Activated CD8-positive, alpha-beta memory T cell treated with anti-CD3 and anti-CD28 coated beads, Interleukin-2, amount 50 U/mL, for 24 hours (primary cell): ENCODE data around the gene HES4.
A peak's percentile ranks its signal among the peaks of the same experiment; 100 is the strongest.
"Not testable (repeated sequence)": the region's sequence is repeated elsewhere in the genome, so short reads cannot be mapped to it uniquely, and the experiment has no call there.

Experiments
- DNase-seq: peaks from one replicate; pipeline ENCODE4 v3.0.0-alpha.2; 2020; ENCODE audit errors: extremely low read depth

HES4 gene

DNA sequence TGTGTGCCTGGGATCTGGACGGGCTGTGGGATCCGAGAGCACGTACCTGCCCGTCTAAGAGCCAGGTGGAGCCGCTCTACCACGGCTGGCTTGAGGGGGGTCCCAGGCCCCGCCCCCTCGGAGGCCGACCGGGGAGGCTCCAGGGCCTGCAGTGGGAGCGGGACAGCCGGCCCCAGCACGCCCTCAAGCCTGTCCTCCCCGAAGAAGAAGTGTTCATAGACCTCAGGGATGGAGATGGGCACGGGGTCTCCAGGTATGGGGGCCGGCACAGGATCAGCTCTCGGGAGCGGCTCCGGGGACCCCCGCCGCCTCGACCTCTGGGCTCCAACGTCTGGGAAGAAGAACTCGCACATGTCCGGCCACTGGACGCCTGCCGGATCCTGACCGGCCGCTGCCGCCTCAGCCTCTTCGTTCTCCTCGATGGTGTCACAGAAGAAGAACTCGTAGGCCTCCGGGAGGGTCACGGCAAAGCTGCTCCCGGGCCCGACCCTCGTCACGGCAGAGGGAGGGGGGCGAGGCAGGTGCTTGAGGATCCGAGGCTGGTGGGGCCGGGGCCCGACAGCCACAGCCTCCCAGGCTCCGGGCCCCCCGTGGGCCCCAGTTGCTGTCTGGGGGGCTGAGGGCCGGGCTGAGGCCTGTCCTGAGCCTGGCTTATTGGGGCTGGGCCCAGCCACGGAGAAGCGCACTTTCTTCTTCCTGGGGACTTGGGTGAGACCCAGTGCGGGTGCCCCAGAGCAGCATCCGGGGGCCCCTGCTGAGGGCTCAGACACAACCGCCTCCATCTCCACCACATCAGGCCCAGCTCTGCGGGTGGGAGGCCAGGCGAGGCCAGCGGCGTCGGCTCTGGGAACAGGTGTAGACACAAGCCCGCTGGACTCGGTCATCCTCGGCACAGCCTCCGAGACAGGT lies 20.8 kb downstream of the HES4 start:
- DNase-seq, result no peak

DNA sequence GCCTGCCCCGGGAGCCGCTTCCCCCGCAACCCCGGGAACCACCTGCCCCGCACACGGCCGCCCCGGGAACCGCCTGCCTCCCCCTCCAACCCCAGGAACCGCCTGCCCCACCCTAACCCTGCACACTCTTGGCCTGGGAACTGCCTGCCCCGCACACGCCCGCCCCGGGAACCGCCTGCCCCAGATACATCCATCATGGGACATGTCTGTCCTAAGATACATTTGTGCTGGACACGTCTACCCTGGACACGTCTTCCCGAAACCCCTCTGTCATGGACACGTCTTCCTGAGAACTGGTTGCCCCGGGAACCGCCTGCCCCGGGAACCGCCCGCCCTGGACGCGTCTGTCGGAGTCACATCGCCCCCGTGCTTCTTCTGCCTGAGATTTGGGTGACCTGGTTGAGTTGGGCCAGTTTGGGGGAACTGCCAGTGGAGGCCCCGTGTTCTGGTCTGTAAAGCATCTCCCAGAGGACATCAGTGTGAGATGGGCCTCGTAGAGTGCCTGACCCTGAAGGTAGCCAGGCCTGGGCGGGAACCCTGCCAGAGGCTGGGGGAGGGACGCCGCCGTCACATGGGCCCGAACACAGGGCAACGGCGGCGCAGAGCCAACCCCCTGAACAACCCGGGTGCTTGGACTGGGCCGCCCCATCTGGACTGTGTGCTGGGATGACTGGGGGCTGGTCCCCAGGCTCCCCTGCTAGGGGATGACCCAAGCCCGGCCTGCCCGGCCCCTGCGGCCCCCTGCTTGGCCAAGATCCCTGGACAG lies 21.6 kb downstream of the HES4 start:
- DNase-seq, result no peak

DNA sequence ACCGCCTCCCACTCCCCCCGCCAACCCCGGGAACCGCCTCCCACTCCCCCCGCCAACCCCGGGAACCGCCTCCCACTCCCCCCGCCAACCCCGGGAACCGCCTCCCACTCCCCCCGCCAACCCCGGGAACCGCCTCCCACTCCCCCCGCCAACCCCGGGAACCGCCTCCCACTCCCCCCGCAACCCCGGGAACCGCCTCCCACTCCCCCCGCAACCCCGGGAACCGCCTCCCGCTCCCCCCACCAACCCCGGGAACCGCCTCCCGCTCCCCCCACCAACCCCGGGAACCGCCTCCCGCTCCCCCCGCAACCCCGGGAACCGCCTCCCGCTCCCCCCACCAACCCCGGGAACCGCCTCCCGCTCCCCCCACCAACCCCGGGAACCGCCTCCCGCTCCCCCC lies 23.1 kb downstream of the HES4 start:
- not testable (repeated sequence) for DNase-seq

DNA sequence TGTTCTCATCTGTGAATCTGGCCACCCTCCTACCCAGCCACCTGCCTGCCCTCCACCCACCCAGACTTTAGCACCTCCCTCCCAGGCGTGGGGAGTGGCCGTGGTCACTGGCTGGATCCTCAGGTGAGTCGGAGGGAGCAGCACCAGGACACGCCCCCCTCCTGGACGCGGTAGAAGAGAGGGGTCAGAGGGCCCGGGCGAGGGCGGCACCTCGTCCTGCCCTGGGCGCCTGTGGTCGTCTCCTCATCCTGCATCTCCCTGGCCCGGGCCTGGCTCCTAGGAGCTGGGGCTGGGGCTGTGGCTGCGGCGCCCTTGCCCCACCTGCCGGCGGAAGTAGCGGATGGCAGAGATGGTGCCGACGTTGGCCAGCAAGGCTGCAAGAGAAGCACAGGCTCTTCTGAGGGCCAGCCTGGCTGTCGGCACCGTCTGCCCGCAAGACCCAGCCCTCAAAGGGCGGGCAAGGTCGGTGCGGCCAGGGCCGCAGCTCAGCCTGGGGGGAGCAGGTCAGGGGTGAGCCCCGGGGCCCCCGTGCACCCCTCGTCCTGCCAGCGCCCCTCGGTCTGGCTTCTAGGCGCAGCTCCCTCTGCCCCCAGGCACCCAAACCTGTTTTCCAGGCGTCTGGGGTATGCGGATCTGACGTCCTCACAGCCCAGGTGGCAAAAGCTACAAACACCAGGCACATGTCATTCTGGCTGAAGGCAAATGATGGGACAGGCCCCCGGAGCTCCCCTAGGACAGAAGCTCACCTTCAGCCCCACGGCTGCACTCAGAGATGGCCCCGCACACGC lies 23.8 kb downstream of the HES4 start:
- DNase-seq, result no peak

DNA sequence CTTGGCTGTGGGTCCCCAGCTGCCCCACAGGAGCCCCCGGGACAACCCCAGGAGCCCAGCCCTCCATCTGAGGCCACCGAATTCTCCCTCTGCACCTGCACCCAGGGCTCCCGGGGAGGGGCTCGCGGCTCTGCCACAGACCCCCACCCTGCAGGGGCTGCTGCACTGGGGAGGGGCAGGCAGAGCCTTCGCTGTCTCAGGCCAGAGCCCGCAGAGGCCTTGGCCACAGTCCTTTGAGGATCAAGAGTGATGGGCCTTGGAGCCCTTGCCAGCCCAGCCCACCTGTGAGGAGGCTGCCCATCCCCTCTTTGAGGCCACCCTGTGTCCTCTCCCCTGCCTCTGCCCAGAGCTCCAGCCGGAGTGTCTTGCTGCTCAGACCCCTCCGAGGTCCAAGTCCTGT lies 24.5 kb downstream of the HES4 start:
- DNase-seq, result no peak

DNA sequence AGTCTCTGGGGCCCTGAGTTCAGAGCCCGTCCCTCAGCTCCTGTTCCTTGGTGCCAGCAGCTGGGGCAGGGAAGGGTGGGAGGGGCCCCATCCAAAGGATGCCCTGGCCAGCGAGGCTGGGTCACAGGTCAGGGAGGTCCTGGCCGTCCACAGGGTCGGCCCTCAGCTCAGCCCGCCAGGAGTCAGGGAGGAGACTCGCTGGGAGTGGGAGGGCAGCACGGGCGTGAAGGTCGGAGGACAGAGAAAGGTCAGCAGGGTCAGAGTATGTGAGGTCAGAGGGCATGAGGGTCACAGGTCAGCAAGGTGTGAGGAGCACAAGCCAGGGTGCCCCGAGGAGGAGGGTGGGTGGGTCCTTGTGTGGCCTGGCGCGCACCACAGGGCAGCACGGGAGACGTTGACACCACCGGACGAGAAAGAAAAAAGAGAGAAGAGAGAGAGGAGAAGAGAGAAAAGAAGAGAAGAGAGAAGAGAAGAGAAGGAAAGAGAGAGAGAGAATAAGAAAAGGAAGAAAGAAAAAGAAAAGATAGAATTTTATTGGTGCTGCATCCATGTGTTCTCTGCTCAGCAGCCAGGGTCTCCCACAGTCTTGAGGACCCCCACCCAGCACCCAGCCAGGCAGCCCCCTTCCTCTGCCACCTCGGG lies 25.1 kb downstream of the HES4 start:
- DNase-seq, result no peak

DNA sequence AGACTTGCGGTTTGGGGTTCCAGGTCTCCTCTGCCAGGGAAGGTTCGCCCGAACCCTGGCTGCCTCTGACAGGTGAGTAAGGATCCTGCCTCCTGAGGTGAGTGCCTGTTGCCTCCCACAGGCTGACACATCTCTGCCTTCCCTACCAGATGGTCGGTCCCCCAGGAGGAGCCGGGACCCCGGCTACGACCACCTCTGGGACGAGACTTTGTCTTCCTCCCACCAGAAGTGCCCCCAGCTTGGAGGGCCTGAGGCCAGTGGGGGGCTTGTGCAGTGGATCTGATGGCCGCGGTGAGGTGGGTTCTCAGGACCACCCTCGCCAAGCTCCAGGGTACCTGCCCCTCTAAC lies 25.6 kb downstream of the HES4 start:
- DNase-seq, result no peak

DNA sequence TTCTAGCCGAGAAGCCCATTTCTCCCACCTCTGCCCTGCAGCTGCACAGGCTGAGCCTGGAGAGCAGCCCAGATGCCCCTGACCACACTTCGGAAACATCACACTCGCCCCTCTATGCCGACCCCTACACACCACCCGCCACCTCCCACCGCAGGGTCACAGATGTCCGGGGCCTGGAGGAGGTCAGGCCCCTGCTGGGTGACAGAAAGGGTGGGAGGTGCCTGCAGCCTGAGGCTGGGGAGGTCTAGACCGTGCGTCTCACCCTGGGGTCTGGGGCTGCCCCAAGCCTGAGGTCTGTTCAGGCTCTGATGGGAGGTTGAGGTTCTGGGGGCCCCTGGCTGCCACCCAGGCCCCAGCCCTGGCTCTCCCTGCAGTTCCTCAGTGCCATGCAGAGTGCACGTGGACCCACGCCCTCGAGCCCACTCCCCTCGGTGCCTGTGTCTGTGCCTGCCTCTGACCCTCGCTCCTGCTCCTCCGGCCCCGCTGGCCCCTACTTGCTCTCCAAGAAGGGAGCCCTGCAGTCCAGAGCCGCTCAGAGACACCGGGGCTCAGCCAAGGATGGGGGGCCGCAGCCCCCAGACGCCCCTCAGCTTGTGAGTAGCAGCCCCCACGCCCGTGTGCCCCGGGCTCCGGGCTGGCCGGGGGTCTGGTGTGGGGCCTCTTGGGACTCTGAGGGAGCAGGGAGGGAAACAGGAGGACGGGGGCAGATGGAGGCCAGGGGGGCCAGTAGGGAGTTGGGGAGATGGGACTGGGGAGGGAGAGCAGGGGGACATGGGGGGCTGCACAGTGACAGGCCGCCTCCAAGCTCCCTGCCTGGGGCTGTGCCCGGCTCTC lies 26.2 kb downstream of the HES4 start:
- no peak for DNase-seq

DNA sequence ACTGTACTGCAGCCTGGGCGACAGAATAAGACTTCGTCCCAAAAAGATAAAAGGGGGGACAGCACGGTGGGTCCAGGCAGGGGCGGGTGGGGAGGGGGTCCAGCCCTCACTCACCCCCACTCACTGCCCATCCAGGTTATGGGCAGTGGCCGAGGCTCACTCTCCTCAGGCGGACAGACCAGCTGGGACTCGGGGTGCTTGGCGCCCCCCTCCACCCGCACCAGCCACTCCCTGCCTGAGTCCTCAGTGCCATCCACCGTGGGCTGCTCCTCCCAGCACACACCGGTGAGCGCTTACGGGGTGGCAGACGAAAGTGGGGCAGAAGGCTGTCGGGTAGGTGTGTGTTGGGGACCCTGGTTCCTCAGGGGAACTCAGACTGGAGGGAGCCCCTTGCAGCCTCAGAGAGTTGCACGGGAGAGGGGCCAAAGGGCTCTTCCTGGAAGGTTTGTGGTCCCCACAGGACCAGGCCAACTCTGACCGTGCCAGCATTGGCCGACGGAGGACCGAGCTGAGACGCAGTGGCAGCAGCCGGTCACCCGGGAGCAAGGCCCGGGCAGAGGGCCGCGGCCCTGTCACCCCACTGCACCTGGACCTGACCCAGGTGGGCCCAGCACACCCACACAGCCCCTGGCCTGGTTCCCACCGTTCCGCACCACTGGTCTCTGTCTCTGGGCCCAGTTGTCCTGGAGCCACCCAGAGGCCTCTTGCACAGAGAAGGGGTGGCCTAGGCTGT lies 27.0 kb downstream of the HES4 start:
- no peak for DNase-seq

DNA sequence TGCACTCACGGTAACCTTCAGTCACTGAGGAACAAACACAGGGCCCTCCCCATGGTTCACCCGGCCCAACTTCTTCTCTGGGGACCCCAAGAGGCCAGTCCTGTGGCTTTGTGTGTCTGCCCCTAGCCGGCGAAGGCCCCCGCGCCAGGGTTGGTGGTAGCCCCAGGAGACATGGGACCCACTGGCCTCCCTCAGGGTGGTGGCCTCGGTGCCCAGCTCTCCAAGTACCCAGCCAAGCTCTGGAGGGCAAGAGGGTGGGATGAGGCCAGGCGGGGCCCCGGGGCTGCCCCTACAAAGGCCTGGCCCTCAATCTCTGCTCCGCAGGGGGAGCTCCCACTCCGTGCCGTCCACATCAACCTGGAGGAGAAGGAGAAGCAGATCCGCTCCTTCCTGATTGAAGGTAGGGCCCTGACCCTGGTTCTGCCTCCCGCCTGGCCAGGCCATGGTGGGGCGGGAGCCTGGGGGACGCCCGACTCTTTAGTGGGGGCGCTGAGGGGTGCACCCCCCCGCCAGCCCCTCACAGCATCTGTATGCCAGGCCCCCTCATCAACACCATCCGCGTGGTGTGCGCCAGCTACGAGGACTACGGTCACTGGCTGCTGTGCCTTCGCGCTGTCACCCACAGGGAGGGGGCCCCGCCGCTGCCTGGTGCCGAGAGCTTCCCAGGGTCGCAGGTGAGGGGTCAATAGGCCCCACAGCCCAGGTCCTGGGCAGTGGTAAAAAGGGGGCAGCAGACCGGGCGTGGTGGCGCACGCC lies 28.0 kb downstream of the HES4 start:
- DNase-seq, result no peak

DNA sequence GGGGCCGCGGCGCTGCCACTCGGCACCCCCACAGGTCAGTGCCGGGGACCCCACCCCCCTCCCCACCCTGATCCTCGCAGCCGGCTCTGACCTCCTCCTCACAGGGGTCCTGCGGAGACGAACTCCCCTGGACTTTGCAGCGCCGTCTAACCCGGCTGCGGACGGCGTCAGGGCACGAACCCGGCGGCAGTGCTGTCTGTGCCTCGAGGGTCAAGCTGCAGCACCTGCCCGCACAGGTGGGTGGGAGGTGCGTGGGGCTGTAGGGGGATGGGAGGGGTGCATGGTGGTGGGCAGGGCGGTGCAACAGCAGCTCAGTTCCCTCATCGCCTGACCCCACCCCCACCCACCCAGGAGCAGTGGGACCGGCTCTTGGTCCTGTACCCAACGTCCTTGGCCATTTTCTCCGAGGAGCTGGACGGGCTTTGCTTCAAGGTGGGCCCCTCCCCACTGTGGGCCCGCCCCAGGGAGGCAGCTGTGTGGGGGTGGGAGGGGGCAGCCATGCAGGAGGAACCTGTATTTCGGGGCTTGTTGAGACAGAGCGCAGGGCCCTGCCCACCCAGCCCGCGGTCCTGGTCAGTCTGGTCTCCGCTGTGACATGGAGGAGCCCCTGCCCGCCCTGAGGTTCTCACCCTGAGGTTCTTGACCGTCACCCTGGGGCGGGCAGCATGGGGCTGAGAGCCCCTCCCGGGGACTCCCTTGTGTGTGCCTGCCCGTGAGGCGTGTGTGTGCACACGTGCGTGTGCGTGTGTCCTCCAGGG lies 28.7 kb downstream of the HES4 start:
- no peak for DNase-seq

DNA sequence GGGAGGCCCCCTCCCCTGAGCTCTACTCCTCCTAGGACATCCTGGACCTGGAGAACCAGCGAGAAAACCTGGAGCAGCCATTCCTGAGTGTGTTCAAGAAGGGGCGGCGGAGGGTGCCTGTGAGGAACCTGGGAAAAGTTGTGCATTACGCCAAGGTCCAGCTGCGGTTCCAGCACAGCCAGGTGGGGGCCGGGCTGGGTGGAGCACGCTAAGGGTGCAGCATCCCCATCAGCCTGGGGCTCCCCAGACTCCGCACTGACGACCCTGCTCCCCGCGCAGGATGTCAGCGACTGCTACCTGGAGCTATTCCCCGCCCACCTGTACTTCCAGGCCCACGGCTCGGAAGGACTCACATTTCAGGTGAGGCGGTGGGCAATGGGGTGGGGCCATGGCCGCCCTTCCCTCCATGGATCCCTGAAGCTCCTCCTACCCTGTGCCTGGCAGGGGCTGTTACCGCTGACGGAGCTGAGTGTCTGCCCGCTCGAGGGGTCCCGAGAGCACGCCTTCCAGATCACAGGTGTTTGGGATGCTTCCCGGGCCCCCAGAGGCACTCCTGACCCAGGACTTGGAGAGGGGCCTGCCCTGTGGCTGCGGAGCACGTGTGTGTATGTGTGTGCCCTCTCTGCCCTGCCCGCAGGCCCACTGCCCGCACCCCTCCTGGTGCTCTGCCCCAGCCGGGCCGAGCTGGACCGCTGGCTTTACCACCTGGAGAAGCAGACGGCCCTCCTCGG lies 29.5 kb downstream of the HES4 start:
- no peak for DNase-seq

DNA sequence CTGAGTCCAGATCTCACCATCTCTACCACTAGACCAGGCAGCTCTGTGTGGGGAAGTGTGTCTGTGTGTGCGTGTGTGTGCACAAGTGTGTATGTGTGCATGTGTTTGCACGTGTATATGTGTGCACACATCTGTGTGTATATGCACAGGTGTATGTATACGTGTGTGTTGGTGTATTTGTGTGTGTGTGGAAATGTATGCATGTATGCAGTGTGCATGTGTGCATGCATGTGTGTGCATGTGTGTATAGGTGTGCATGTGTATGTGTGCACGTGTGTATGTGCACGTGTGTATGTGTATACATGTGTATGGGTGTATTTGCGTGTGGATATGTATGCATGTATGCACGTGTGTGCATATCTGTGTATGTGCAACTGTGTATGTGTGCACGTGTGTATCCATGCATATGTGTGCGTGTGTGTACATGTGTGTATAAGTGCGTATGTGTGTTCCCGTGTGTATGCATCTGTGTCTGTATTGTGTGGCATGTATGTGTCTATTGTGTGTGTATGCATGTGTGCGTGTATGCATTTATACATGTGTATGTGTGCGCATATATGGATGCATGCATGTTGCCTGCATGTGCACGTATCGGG lies 30.5 kb downstream of the HES4 start:
- DNase-seq, result no peak

DNA sequence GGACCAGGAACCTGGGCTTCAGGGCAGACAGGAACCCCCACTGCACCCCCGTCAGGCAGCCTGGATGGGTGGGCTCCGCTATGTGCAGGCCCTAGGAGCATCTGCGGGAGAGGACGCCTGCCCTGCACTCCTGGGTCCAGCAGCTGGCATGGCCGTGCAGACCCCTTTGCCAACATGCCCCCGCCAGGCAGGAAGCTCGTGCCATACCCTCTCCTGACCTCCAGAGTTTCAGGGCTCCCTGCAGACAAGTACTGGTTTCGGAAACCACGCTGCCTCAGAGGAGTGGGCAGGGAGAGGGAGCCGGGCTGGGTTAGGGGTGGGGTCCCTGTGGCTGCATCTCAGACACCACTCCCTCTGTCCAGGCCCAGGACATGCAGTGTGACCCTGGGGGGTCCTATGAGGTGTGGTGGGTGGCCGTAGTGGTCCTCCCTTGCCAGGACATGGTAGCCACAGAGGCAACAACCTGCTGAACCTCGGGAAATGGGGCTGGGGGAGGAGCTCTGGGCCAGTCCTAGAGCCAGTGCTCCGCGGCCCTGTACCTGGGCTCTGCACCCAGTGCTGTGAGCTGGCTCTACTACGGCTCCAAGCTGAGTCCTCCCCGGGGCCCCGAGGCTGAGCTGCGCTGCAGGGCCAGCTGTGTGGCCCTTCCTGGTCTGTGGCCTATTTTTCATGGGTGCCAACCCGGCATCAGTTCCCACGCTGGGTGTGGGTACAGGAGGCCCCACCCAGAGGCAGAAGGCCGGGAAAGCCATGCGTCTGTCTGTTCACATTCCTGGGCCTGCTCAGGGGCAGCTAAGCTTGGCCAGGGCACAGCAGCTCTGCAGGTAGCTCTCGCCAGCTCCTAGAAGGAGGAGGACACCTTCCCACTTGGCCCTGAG lies 32.2 kb downstream of the HES4 start:
- DNase-seq, result no peak

DNA sequence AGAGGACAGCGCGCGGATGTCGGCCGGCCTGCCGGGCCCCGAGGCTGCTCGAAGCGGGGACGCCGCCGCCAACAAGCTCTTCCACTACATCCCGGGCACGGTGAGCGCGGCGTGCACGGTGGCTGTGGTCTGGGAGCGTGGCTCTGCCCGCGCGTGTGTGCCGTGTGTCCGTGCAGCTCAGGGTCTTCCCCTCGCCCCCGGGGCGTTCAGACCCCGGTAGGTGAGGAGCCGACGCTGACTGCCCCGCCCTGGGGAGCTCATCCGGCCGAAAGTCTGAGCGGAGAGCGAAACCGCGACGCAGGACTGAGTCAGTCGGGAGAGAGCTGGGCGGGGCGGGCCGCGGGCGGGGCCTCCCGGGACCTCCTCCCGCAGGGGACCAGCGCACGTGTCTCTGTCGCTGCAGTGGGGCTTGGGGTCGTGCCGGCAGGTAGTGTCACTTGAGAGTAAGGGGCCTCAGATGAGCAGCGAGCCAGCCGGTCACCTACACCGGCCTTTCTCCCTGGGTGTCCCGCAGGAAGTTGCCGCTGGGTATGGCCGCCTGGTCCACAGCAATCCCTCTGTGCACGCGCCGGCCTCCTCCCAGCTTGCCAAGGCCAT lies 33.1 kb downstream of the HES4 start:
- peak; percentile 63 for DNase-seq

DNA sequence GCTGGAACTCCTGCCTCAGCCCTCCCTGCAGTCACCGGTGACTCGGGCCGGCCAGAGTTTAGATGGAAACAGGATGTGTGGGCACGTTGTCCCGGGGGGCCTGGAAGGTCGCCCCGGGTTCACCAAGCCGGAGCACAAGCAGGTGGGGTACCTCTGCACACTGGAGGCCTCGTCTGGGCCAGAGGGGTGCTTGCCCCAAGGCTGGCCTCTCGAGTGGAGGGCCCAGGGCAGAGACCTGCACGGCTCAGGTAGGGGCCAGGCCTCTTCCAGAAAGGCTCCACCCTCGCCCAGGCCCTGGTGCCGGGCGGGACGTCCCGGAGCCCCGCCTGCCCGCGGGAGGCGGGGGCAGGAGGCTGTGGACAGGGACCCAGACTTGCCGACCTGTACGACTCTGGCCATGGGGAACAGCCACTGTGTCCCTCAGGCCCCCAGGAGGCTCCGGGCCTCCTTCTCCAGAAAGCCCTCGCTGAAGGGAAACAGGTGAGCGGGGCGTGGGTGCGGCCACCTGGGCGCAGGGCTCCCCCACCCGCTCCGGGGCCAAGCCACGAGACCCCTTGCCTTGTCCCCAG lies 33.7 kb downstream of the HES4 start, which contains the start of gene PLEKHN1:
Gene PLEKHN1 (plus strand): TSS at position 348 of the 569 bp plus-strand sequence. CDS start 50 bp downstream, at position 398.
- DNase-seq, result no peak
